H9 (cell line): Measurements from ENCODE around the gene CCDC51. TPM values are rescaled to one million over a fixed set of nuclear protein-coding genes. Genes with fewer than 3 reads are reported as not detected.

ENCODE experiments used
- DNase-seq: peaks from one replicate; pipeline ENCODE4 v3.0.0-alpha.2; 2017
- H2AFZ ChIP-seq: one replicate; pipeline ENCODE4 v1.6.1; 2013; ENCODE audit warnings: mild to moderate bottlenecking, low read length, control low read depth, moderate library complexity
- H2AK5ac ChIP-seq: 2 replicates; pipeline ENCODE4 v1.6.1; 2013; ENCODE audit warnings: low read length, control low read depth, mixed read lengths; ENCODE audit not compliant: insufficient read length
- H2BK120ac ChIP-seq: one replicate; pipeline ENCODE4 v1.6.1; 2013; ENCODE audit warnings: low read depth, mild to moderate bottlenecking, low read length, control low read depth, inconsistent platforms; ENCODE audit not compliant: poor library complexity, severe bottlenecking
- H2BK12ac ChIP-seq: 2 replicates; pipeline ENCODE4 v1.6.1; 2013; ENCODE audit warnings: low read length, control low read depth, mixed read lengths, low read depth; ENCODE audit not compliant: insufficient read length
- H2BK15ac ChIP-seq: 2 replicates; pipeline ENCODE4 v1.6.1; 2013; ENCODE audit warnings: low read depth, low read length, control low read depth
- H2BK20ac ChIP-seq: one replicate; pipeline ENCODE4 v1.6.1; 2013; ENCODE audit warnings: low read depth, mild to moderate bottlenecking, low read length, control low read depth, inconsistent platforms; ENCODE audit not compliant: poor library complexity, severe bottlenecking
- H2BK5ac ChIP-seq: 2 replicates; pipeline ENCODE4 v1.6.1; 2013; ENCODE audit warnings: low read length, control low read depth, mixed read lengths; ENCODE audit not compliant: insufficient read length
- H3K14ac ChIP-seq: 2 replicates; pipeline ENCODE4 v1.6.1; 2013; ENCODE audit warnings: low read length, control low read depth; ENCODE audit not compliant: insufficient read depth
- H3K18ac ChIP-seq: 2 replicates; pipeline ENCODE4 v1.6.1; 2013; ENCODE audit warnings: low read depth, mild to moderate bottlenecking, mixed read lengths, low read length, control low read depth; ENCODE audit not compliant: insufficient read length
- H3K23ac ChIP-seq: 2 replicates; pipeline ENCODE4 v1.6.1; 2013; ENCODE audit warnings: low read length, control low read depth, mixed read lengths, low read depth; ENCODE audit not compliant: insufficient read length
- H3K23me2 ChIP-seq: 2 replicates; pipeline ENCODE4 v1.6.1; 2013; ENCODE audit warnings: low read depth, mild to moderate bottlenecking, mixed read lengths, low read length, control low read depth; ENCODE audit not compliant: insufficient read length, poor library complexity, severe bottlenecking
- H3K27ac ChIP-seq: 2 replicates; pipeline ENCODE4 v1.5.1; 2013; ENCODE audit warnings: low read length, control low read depth, mixed read lengths, low read depth; ENCODE audit not compliant: insufficient read length
- H3K27me3 ChIP-seq: 2 replicates; pipeline ENCODE4 v1.6.1; 2013; ENCODE audit warnings: low read length, control low read depth, inconsistent platforms; ENCODE audit not compliant: insufficient read depth
- H3K4ac ChIP-seq: 2 replicates; pipeline ENCODE4 v1.6.1; 2013; ENCODE audit warnings: low read depth, mild to moderate bottlenecking, control low read depth, inconsistent platforms, low read length, moderate library complexity
- H3K4me1 ChIP-seq: 2 replicates; pipeline ENCODE4 v1.6.1; 2013; ENCODE audit warnings: low read length, control low read depth, inconsistent platforms; ENCODE audit not compliant: insufficient read depth
- H3K4me2 ChIP-seq: 2 replicates; pipeline ENCODE4 v1.6.1; 2013; ENCODE audit warnings: low read length, control low read depth, mixed read lengths; ENCODE audit not compliant: insufficient read length, insufficient read depth
- H3K56ac ChIP-seq: 2 replicates; pipeline ENCODE4 v1.6.1; 2013; ENCODE audit warnings: low read depth, mild to moderate bottlenecking, mixed read lengths, low read length, control low read depth; ENCODE audit not compliant: insufficient read length
- H3K79me1 ChIP-seq: 2 replicates; pipeline ENCODE4 v1.6.1; 2013; ENCODE audit warnings: low read depth, mild to moderate bottlenecking, moderate library complexity, low read length, control low read depth, inconsistent platforms; ENCODE audit not compliant: insufficient read depth, poor library complexity, severe bottlenecking
- H3K79me2 ChIP-seq: 2 replicates; pipeline ENCODE4 v1.6.1; 2013; ENCODE audit warnings: low read length, control low read depth, inconsistent platforms; ENCODE audit not compliant: insufficient read depth
- H3K9ac ChIP-seq: 2 replicates; pipeline ENCODE4 v1.6.1; 2013; ENCODE audit warnings: low read length, control low read depth, mixed read lengths; ENCODE audit not compliant: insufficient read length; ENCODE audit errors: extremely low read depth
- H3K9me3 ChIP-seq: one replicate; pipeline ENCODE4 v1.6.1; 2013; ENCODE audit warnings: low read depth, low read length, inconsistent platforms; ENCODE audit not compliant: control insufficient read depth
- H3T11ph ChIP-seq: one replicate; pipeline ENCODE4 v1.6.1; 2013; ENCODE audit warnings: mild to moderate bottlenecking, low read length, control low read depth, inconsistent platforms
- H4K20me1 ChIP-seq: one replicate; pipeline ENCODE4 v1.6.1; 2013; ENCODE audit not compliant: control insufficient read depth, insufficient read length, insufficient read depth
- H4K5ac ChIP-seq: 2 replicates; pipeline ENCODE4 v1.6.1; 2013; ENCODE audit warnings: low read depth, mild to moderate bottlenecking, mixed read lengths, low read length, control low read depth; ENCODE audit not compliant: insufficient read length
- H4K8ac ChIP-seq: replicated peaks from 2 replicates; pipeline ENCODE4 v1.6.1; 2013; ENCODE audit warnings: low read length, control low read depth, mixed read lengths, low read depth; ENCODE audit not compliant: insufficient read length
- H4K91ac ChIP-seq: 2 replicates; pipeline ENCODE4 v1.6.1; 2013; ENCODE audit warnings: low read depth, mild to moderate bottlenecking, moderate library complexity, mixed read lengths, low read length, control low read depth; ENCODE audit not compliant: insufficient read length
- H3K27ac Mint-ChIP-seq, 3 experiments: 2 replicates in 2 of 3; 3 replicates in 1 of 3; pipeline ENCODE4 v1.8.0; 2020 to 2021; ENCODE audit warnings: mixed read lengths in 3 of 3, mild to moderate bottlenecking in 1 of 3, moderate library complexity in 1 of 3
- H3K27me3 Mint-ChIP-seq: 2 replicates; pipeline ENCODE4 v1.8.0; 2021; ENCODE audit warnings: low read depth, mild to moderate bottlenecking, moderate library complexity, mixed read lengths
- H3K36me3 Mint-ChIP-seq, 3 experiments: 2 replicates in 2 of 3; 3 replicates in 1 of 3; pipeline ENCODE4 v1.8.0; 2020 to 2021; ENCODE audit warnings: low read depth in 3 of 3, mixed read lengths in 3 of 3; ENCODE audit not compliant: insufficient read depth in 1 of 3
- H3K4me1 Mint-ChIP-seq, 2 experiments: 2 replicates each; pipeline ENCODE4 v1.8.0; 2020; ENCODE audit warnings: mixed read lengths in 2 of 2
- H3K4me3 Mint-ChIP-seq, 2 experiments: 2 replicates in 1 of 2; 3 replicates in 1 of 2; pipeline ENCODE4 v1.8.0; 2020 to 2021; ENCODE audit warnings: mild to moderate bottlenecking in 2 of 2, mixed read lengths in 2 of 2, moderate library complexity in 1 of 2
- H3K9me3 Mint-ChIP-seq, 2 experiments: 2 replicates in 1 of 2; 3 replicates in 1 of 2; pipeline ENCODE4 v1.8.0; 2020; ENCODE audit warnings: mild to moderate bottlenecking in 2 of 2, mixed read lengths in 2 of 2, moderate library complexity in 1 of 2
- WGBS: extraction: QIAGEN DNeasy Blood & Tissue Kit; methylation state at CpG from one replicate; pipeline ENCODE4 v1.1.7; 2013; ENCODE audit warnings: missing lambda C conversion rate, low lambda C conversion rate, mixed read lengths; ENCODE audit not compliant: insufficient read length; ENCODE audit errors: extremely low coverage; 5-methylcytosine and 5-hydroxymethylcytosine counted together
- total RNA-seq: library from RNA; stranded (reverse); gene quantifications from 2 replicates; pipeline ENCODE4 v1.2.1, GENCODE V29; 2021
- TF ChIP-seq, protein P1 (sequence below): fragments of 200-600 bp; sonication (generic); conservative IDR thresholded peaks from 3 replicates; pipeline ENCODE4 v1.8.0; 2021; ENCODE audit warnings: antibody characterized with exemption, mild to moderate bottlenecking

The CCDC51 gene
- total RNA-seq, 1 experiment from 2014 or later = 20.0 TPM

DNA sequence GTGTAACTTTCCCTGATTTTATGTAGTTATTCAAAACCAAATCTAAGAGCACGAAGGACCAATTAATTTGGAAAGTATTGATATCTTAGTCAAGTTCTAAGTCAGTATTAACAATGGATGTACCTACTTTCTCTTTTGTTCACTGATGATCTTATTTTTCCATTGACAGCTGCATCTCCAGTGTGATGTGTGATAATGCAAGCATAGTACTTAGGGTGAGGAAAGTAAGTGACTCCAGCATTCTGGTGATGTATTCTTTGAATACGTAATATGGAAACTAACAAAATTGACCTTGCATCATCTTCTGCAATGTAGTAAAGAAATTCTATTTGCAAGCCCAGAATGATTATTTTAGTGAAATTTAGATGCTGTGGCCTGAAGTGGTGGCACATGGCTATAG lies 45.5 kb downstream of the CCDC51 start:
- H3K79me2 ChIP-seq = no peaks in the 10 kb centered on the region
- no peak overlapping the region for H3K9ac ChIP-seq
- H3T11ph ChIP-seq = no peak overlapping the region
- no peak overlapping the region for H2BK15ac ChIP-seq
- no peaks in the 10 kb centered on the region for H3K23me2 ChIP-seq
- no peak overlapping the region for H3K18ac ChIP-seq
- H3K36me3 Mint-ChIP-seq = no peaks in the 10 kb centered on the region
- H3K4ac ChIP-seq = no peak overlapping the region
- no peak overlapping the region for H4K5ac ChIP-seq
- H3K79me1 ChIP-seq = no peaks in the 10 kb centered on the region
- H2AFZ ChIP-seq = no peak overlapping the region
- H3K9me3 ChIP-seq = no peaks in the 10 kb centered on the region
- no peak overlapping the region for H3K56ac ChIP-seq
- no peak overlapping the region for H3K4me3 Mint-ChIP-seq
- H4K8ac ChIP-seq = no peak overlapping the region
- H2BK20ac ChIP-seq = no peak overlapping the region
- 0 out of 2 replicates have a peak, but pooled peaks cover 2% of the 10 kb centered on the region for H3K4me1 ChIP-seq
- H3K4me1 Mint-ChIP-seq = peaks cover 7 to 8% of the 10 kb centered on the region in 2 experiments
- H3K23ac ChIP-seq = no peak overlapping the region
- no peaks in the 10 kb centered on the region for H4K20me1 ChIP-seq
- no peak overlapping the region for H3K27ac Mint-ChIP-seq
- no peaks in the 10 kb centered on the region for H3K27me3 ChIP-seq
- WGBS = no CpG with 5 or more reads among the region's 2 CpGs
- TF ChIP-seq, protein P1, sequence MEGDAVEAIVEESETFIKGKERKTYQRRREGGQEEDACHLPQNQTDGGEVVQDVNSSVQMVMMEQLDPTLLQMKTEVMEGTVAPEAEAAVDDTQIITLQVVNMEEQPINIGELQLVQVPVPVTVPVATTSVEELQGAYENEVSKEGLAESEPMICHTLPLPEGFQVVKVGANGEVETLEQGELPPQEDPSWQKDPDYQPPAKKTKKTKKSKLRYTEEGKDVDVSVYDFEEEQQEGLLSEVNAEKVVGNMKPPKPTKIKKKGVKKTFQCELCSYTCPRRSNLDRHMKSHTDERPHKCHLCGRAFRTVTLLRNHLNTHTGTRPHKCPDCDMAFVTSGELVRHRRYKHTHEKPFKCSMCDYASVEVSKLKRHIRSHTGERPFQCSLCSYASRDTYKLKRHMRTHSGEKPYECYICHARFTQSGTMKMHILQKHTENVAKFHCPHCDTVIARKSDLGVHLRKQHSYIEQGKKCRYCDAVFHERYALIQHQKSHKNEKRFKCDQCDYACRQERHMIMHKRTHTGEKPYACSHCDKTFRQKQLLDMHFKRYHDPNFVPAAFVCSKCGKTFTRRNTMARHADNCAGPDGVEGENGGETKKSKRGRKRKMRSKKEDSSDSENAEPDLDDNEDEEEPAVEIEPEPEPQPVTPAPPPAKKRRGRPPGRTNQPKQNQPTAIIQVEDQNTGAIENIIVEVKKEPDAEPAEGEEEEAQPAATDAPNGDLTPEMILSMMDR = no peak
- H2BK5ac ChIP-seq = no peak overlapping the region
- no peak overlapping the region for H2BK12ac ChIP-seq
- H3K4me2 ChIP-seq = no peak overlapping the region
- no peak overlapping the region for H2BK120ac ChIP-seq
- H3K9me3 Mint-ChIP-seq = no peaks in the 10 kb centered on the region; a peak in 1 of 5 replicates
- H4K91ac ChIP-seq = no peak overlapping the region
- no peak overlapping the region for H2AK5ac ChIP-seq
- no peak overlapping the region for H3K14ac ChIP-seq
- no peak for DNase-seq
- H3K27ac ChIP-seq = no peak overlapping the region
- peaks cover 10% of the 10 kb centered on the region for H3K27me3 Mint-ChIP-seq
